Epithelial cell of proximal tubule (primary cell): ENCODE measurements around the gene NBAS. TPM values are rescaled to one million over a fixed set of nuclear protein-coding genes. Genes with fewer than 3 reads are reported as not detected.

ENCODE experiments used
- DNase-seq: peaks from one replicate; pipeline ENCODE4 v3.0.0-alpha.2; 2011; ENCODE audit warnings: low read depth
- H3K4me3 ChIP-seq: 2 replicates; pipeline ENCODE4 v1.5.1; 2011; ENCODE audit warnings: low read depth, mild to moderate bottlenecking, low read length
- total RNA-seq: library from RNA; depleted of rRNA; stranded (reverse); fragments of >200 nt; gene quantifications from 2 replicates; pipeline ENCODE4 v1.2.3, GENCODE V29; 2015
- TF ChIP-seq, protein P1 (sequence below): conservative IDR thresholded peaks from 2 replicates; pipeline ENCODE4 v1.5.1; 2012; ENCODE audit warnings: low read depth, mild to moderate bottlenecking, low read length

NBAS gene
- total RNA-seq, 1 donor from 2014 or later = 48.4 TPM

- H3K4me3 ChIP-seq = no peak overlapping the region
- TF ChIP-seq, protein P1, sequence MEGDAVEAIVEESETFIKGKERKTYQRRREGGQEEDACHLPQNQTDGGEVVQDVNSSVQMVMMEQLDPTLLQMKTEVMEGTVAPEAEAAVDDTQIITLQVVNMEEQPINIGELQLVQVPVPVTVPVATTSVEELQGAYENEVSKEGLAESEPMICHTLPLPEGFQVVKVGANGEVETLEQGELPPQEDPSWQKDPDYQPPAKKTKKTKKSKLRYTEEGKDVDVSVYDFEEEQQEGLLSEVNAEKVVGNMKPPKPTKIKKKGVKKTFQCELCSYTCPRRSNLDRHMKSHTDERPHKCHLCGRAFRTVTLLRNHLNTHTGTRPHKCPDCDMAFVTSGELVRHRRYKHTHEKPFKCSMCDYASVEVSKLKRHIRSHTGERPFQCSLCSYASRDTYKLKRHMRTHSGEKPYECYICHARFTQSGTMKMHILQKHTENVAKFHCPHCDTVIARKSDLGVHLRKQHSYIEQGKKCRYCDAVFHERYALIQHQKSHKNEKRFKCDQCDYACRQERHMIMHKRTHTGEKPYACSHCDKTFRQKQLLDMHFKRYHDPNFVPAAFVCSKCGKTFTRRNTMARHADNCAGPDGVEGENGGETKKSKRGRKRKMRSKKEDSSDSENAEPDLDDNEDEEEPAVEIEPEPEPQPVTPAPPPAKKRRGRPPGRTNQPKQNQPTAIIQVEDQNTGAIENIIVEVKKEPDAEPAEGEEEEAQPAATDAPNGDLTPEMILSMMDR = no peak
- DNase-seq = no peak
These were observed 382.2 kb downstream of the NBAS start for GRCh38 chr2:15178946-15179345.

DNA sequence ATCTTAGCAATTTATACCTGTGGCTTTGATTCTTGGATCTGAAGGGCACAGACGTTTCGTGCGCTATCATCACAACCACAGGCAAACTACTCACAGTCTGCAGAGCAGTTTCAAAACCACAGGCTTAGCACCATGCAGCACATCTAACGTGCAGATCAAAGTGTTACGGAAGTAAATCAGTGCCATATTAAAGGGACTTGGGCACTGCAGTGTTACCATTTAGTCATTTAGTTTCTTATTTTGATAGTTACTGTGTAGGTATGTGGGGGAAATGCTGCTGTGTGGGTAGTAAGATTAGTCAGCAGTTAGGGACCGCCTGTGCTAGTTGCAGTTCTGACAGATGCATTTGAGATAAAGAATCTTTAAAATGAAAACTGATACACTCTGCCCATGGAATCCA lies 384.0 kb downstream of the NBAS start:
- TF ChIP-seq, protein P1 = no peak
- no peak overlapping the region for H3K4me3 ChIP-seq
- peak; percentile 18 for DNase-seq

- TF ChIP-seq, protein P1 = no peak
- no peak overlapping the region for H3K4me3 ChIP-seq
- DNase-seq = no peak
These were observed 384.5 kb downstream of the NBAS start for GRCh38 chr2:15176604-15177003.

DNA sequence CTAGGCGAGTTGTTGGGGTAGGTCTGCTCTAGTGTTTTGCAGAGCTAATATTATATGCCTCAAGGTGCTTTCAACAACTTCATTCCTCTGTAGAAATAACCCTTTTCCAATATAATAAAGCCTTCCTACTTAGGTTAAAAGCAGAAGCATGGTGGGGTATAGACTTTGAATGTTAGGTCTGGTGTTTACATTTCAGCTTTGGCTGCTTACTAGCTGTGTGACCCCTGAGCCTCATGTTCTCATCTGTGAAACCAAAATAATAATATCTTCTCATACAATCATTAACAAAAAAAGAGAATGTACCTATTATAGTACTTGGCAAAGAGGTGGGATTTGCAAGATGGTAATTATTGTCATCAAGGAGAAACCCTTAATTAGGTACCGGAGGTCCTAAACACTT lies 386.6 kb downstream of the NBAS start:
- TF ChIP-seq, protein P1 = no peak
- H3K4me3 ChIP-seq = no peak overlapping the region

GRCh38 chr2:15173501-15173900 lies 387.6 kb downstream of the NBAS start:
- no peak for DNase-seq
- no peak overlapping the region for H3K4me3 ChIP-seq
- TF ChIP-seq, protein P1 = no peak

More for the DNA sequence above, 386.6 kb downstream of the NBAS start:
- no peak for DNase-seq

GRCh38 chr2:15172825-15173224 lies 388.3 kb downstream of the NBAS start:
- no peak overlapping the region for H3K4me3 ChIP-seq

DNA sequence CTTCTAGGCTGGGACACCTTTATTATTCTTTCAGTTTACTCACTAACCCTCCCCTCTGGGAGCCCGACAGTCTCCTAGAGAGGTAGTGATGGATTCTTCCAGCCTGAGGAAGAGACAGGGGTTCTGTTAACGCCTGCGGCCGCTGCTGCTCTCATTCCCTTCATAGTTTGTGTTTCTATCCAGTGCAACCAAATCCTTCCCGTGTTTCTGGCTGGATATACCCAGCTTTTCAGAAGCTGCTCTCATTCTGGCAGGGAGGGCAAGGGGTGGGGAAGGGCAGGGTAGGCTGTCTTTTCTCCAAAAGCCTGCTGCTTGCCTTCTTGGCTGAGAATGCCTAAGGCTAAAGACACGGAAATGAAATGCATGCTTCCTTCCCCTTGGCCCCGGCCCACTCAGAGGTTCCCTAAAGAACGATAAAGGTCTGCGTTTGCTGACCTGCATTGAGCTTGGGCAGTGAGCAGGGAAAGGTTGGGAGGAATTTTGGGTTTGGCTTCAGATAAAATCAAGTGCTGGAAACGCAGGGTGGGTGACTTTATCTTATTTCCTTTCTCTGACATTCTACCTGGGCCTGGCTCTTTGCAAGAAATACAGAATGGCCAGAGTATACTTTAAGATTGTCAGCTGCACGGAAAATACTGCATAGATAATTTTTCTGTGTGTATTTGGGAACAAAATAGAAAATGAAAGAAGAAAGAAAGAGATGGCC lies 390.9 kb downstream of the NBAS start:
- TF ChIP-seq, protein P1 = no peak
- no peak for DNase-seq
- H3K4me3 ChIP-seq = no peak overlapping the region

More at GRCh38 chr2:15172825-15173224, 388.3 kb downstream of the NBAS start:
- TF ChIP-seq, protein P1 = no peak
- DNase-seq = no peak
